Kidney epithelial cell (primary cell): ENCODE data around the gene SETDB1. TPM values are rescaled to one million over a fixed set of nuclear protein-coding genes. Genes with fewer than 3 reads are reported as not detected.

ENCODE experiments used
- DNase-seq: peaks from one replicate; pipeline ENCODE4 v3.0.0-alpha.2; 2010; ENCODE audit warnings: low read depth
- H3K27me3 ChIP-seq: 2 replicates; pipeline ENCODE4 v1.6.0; 2011; ENCODE audit warnings: low read length; ENCODE audit not compliant: control insufficient read depth, insufficient read depth
- H3K36me3 ChIP-seq: 2 replicates; pipeline ENCODE4 v1.5.1; 2011; ENCODE audit warnings: low read length; ENCODE audit not compliant: control insufficient read depth, insufficient read depth
- H3K4me3 ChIP-seq: 2 replicates; pipeline ENCODE4 v1.5.1; 2011; ENCODE audit warnings: low read depth, mild to moderate bottlenecking, control low read depth, low read length
- total RNA-seq: library from RNA; depleted of rRNA; stranded (reverse); fragments of >200 nt; gene quantifications from 2 replicates; pipeline ENCODE4 v1.2.3, GENCODE V29; 2015
- TF ChIP-seq, protein P1 (sequence below): IDR thresholded peaks from 2 replicates; pipeline ENCODE4 v1.5.1; 2011; ENCODE audit warnings: mild to moderate bottlenecking, moderate library complexity, low read length, control low read depth, inconsistent platforms; ENCODE audit not compliant: insufficient read depth, poor library complexity, severe bottlenecking

The SETDB1 gene
- total RNA-seq, 1 donor from 2014 or later, result 25.5 TPM

DNA sequence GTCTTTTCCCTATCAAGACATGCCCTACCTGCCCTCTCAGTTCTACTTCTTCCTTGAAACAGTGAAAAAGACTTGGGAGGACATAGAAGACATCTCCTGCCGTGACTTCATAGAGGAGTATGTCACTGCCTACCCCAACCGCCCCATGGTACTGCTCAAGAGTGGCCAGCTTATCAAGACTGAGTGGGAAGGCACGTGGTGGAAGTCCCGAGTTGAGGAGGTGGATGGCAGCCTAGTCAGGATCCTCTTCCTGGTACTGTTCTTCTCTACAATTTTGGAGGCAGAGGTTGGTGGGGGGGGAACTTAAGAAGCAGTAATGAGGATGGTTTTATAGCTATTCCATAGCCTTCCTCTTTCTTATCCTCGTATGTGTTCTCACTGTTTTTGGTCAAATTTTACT, 18.7 kb downstream of the SETDB1 start:
- H3K36me3 ChIP-seq, result peaks cover 2% of the 10 kb centered on the region
- DNase-seq, result no peak
- H3K27me3 ChIP-seq, result no peaks in the 10 kb centered on the region
- TF ChIP-seq, protein P1, sequence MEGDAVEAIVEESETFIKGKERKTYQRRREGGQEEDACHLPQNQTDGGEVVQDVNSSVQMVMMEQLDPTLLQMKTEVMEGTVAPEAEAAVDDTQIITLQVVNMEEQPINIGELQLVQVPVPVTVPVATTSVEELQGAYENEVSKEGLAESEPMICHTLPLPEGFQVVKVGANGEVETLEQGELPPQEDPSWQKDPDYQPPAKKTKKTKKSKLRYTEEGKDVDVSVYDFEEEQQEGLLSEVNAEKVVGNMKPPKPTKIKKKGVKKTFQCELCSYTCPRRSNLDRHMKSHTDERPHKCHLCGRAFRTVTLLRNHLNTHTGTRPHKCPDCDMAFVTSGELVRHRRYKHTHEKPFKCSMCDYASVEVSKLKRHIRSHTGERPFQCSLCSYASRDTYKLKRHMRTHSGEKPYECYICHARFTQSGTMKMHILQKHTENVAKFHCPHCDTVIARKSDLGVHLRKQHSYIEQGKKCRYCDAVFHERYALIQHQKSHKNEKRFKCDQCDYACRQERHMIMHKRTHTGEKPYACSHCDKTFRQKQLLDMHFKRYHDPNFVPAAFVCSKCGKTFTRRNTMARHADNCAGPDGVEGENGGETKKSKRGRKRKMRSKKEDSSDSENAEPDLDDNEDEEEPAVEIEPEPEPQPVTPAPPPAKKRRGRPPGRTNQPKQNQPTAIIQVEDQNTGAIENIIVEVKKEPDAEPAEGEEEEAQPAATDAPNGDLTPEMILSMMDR, result no peak
- H3K4me3 ChIP-seq, result no peak overlapping the region

DNA sequence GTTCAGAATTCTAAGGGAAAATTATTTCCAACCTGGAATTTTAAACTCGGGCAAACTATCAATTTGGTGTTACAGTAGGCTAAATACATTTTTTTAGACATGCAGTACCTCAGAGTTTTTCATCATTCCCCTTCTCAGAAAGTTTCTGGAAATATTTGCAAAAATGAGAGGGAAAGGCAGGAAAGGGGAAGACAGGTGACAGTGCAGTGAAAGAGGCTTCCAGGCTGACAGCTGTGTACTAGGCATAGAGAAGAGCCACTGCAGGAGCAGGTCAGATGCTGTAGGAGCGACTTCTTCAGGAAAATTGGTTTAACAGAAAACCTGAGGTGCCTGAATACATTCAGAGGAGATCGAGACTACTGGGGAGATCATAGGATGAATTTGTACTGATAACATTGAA, 28.5 kb downstream of the SETDB1 start:
- TF ChIP-seq, protein P1, result no peak
- Histone ChIP-seq H3K36me3 (no peaks in the 10 kb centered on the region), H3K27me3 (no peaks in the 10 kb centered on the region), H3K4me3 (no peak overlapping the region)
- no peak for DNase-seq

DNA sequence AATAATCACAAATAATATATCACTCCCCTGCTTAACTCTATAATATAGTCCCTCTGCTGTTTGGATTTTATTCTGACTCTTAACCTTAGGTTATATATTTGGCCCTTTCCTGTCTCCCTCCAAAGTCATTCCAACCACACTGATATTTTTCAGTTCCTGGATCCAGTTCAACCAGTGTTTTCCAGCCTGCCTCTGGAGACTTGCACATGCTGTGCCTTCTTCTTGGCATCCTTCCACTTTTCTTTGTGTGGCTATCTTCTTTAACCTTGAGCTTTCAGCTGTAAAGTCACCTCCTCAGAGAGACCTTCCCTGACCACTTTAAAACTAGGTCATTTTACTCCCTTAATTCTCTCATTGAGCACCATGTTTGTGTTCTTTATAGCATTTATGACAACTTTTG, 29.1 kb downstream of the SETDB1 start:
- DNase-seq, result no peak
- H3K4me3 ChIP-seq, result no peak overlapping the region
- TF ChIP-seq, protein P1, result no peak
- H3K27me3 ChIP-seq, result no peaks in the 10 kb centered on the region
- no peaks in the 10 kb centered on the region for H3K36me3 ChIP-seq

DNA sequence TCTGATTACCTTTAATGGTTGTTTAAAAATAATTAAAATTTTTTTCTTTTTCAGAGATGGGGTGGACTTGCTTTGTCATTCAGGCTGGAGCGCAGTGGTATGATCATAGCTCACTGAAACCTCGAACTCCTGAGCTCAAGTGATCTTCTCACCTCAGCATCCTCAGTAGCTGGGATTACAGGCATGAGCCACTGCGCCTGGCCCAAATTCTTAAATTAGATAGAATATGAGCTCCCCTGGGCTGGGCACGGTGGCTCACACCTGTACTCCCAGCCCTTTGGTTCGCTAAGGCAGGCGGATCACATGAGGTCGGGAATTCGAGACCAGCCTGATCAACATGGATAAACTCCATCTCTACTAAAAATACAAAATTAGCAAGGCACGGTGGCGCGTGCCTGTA, 31.5 kb downstream of the SETDB1 start:
- Histone ChIP-seq H3K27me3 (no peaks in the 10 kb centered on the region), H3K36me3 (no peaks in the 10 kb centered on the region), H3K4me3 (no peak overlapping the region)
- TF ChIP-seq, protein P1, result no peak
- DNase-seq, result no peak

DNA sequence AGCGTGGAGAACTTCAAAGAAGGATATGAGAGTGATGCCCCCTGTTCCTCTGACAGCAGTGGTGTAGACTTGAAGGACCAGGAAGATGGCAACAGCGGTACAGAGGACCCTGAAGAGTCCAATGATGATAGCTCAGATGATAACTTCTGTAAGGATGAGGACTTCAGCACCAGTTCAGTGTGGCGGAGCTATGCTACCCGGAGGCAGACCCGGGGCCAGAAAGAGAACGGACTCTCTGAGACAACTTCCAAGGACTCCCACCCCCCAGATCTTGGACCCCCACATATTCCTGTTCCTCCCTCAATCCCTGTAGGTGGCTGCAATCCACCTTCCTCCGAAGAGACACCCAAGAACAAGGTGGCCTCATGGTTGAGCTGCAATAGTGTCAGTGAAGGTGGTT, 34.5 kb downstream of the SETDB1 start:
- no peak overlapping the region for H3K4me3 ChIP-seq
- TF ChIP-seq, protein P1, result no peak
- DNase-seq, result no peak
- H3K27me3 ChIP-seq, result no peaks in the 10 kb centered on the region
- H3K36me3 ChIP-seq, result peaks cover 5% of the 10 kb centered on the region

DNA sequence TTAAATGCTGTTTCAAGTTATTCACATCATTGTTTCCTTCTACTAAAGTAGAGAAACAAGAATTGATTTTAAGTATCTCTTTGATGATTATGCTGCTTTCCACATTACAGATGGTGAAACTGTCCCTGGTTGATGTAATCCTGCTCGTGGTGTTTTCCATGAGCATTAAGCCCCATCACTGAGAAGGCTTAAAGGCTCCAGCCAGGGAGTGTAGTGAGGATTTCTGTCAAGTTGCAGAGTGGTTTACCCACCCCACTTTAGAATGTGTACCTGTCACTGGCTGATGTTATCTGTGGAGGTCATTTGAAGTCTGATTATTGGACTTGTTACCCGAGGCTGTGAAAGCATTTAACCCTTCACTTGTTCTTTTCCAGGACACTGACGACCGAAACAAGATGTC, 35.6 kb downstream of the SETDB1 start:
- Histone ChIP-seq H3K27me3 (no peaks in the 10 kb centered on the region), H3K4me3 (no peak overlapping the region), H3K36me3 (peaks cover 10% of the 10 kb centered on the region)
- TF ChIP-seq, protein P1, result no peak
- DNase-seq, result no peak
